HepG2 (cell line): Measurements from ENCODE around the gene TRUB1. TPM values are rescaled to one million over a fixed set of nuclear protein-coding genes. Genes with fewer than 3 reads are reported as not detected.
A peak's percentile ranks its signal among the peaks of the same experiment; 100 is the strongest.

Source experiments
- ATAC-seq: fragments of 200-7000 bp; cut with Tn5 transposase; 3 replicates; pipeline ENCODE4 v1.9.1; 2020; ENCODE audit warnings: mild to moderate bottlenecking, moderate library complexity
- BruUV-seq: library from RNA; stranded (reverse); fragments of 400-500 nt; replicated peaks from 2 replicates; lab custom pipeline; 2021; lab: Mats Ljungman, UMichigan
- CTCF ChIA-PET: fragments of 300-600 bp; formaldehyde crosslinking; extraction: SDS; loops from one replicate; lab custom pipeline; 2021; ENCODE audit warnings: low total read pairs, inconsistent platforms, low intra/inter-chr PET ratio; lab: Yijun Ruan, JAX
- POLR2A ChIA-PET: fragments of 350-600 bp; sonication (Branson Sonifier 250); formaldehyde crosslinking; loops from one replicate; lab custom pipeline; 2020; ENCODE audit warnings: antibody characterized with exemption, inconsistent platforms; lab: Yijun Ruan, JAX
- DNase-seq: peaks from one replicate; pipeline ENCODE4 v3.0.0-alpha.2; 2015; ENCODE audit warnings: low spot score
- FAIRE-seq: peaks from 3 replicates; lab custom pipeline; 2011; peaks lifted over from hg19 to GRCh38; lab: Jason Lieb, UNC
- H2AFZ ChIP-seq: one replicate; pipeline ENCODE4 v1.6.1; 2011; ENCODE audit warnings: low read length, inconsistent platforms
- H3K27ac ChIP-seq: fragments of 300-600 bp; 3 replicates; pipeline ENCODE4 v1.8.0; 2011; ENCODE audit warnings: mixed run types, mild to moderate bottlenecking, mixed read lengths, low read length, inconsistent platforms; ENCODE audit not compliant: insufficient read depth; ENCODE audit errors: extremely low read length
- H3K27me3 ChIP-seq, 2 experiments: fragments of 200-600 bp in 1 of 2; 2 replicates in 1 of 2; 3 replicates in 1 of 2; pipeline versions ENCODE4 v1.6.0 to v1.8.0; 2011; ENCODE audit warnings: low read length in 2 of 2, mild to moderate bottlenecking in 2 of 2, moderate library complexity in 2 of 2, inconsistent platforms in 1 of 2; ENCODE audit not compliant: insufficient read depth in 2 of 2, control insufficient read depth in 1 of 2
- H3K36me3 ChIP-seq, 2 experiments: fragments of 200-600 bp in 1 of 2; replicated peaks in 1 of 2; 2 replicates in 1 of 2; 3 replicates in 1 of 2; pipeline versions ENCODE4 v1.5.1 to v1.8.0; 2011; ENCODE audit warnings: low read length in 2 of 2, inconsistent platforms in 1 of 2; ENCODE audit not compliant: insufficient read depth in 2 of 2, control insufficient read depth in 1 of 2
- H3K4me1 ChIP-seq: 2 replicates; pipeline ENCODE4 v1.5.1; 2012; ENCODE audit warnings: low read length, inconsistent platforms; ENCODE audit not compliant: insufficient read depth
- H3K4me2 ChIP-seq: 2 replicates; pipeline ENCODE4 v1.6.0; 2011; ENCODE audit warnings: low read depth, low read length, inconsistent platforms
- H3K4me3 ChIP-seq, 3 experiments: fragments of 200-600 bp in 1 of 3; sonication (generic), shearing (Covaris generic) in 1 of 3; replicated peaks in 1 of 3; 2 replicates each; pipeline ENCODE4 v1.5.1; 2011 to 2016; ENCODE audit warnings: low read length in 3 of 3, inconsistent platforms in 2 of 3, low read depth in 2 of 3, mild to moderate bottlenecking in 2 of 3, control low read depth in 1 of 3, mixed read lengths in 1 of 3; ENCODE audit not compliant: insufficient read depth in 1 of 3
- H3K79me2 ChIP-seq: one replicate; pipeline ENCODE4 v1.6.1; 2011; ENCODE audit warnings: low read length, inconsistent platforms; ENCODE audit not compliant: insufficient read depth
- H3K9ac ChIP-seq: 2 replicates; pipeline ENCODE4 v1.6.0; 2011; ENCODE audit warnings: mild to moderate bottlenecking, low read depth, low read length, inconsistent platforms; ENCODE audit not compliant: insufficient read depth
- H3K9me3 ChIP-seq: 2 replicates; pipeline ENCODE4 v1.5.1; 2012; ENCODE audit warnings: mild to moderate bottlenecking, low read length
- H4K20me1 ChIP-seq: 2 replicates; pipeline ENCODE4 v1.6.0; 2011; ENCODE audit warnings: inconsistent platforms, mild to moderate bottlenecking, low read length, moderate library complexity; ENCODE audit not compliant: insufficient read depth
- ATF1 ChIP-seq: IDR thresholded peaks from 2 replicates; pipeline ENCODE4 v1.6.1; 2016; ENCODE audit warnings: mild to moderate bottlenecking, control low read depth
- BHLHE40 ChIP-seq: IDR thresholded peaks from 2 replicates; pipeline ENCODE4 v1.6.1; 2011; ENCODE audit warnings: low read length, improper control_type of control experiment
- EP300 ChIP-seq, 3 experiments: sonication (generic) in 1 of 3; formaldehyde crosslinking in 1 of 3; IDR thresholded peaks; 2 replicates each; pipeline versions ENCODE4 v1.5.1 to v1.6.1; 2011 to 2020; ENCODE audit warnings: low read depth in 2 of 3, low read length in 2 of 3, borderline replicate concordance in 1 of 3, improper control_type of control experiment in 1 of 3, mild to moderate bottlenecking in 1 of 3, missing genetic modification reagents in 1 of 3, moderate library complexity in 1 of 3
- FOSL2 ChIP-seq: sonication (generic); formaldehyde crosslinking; IDR thresholded peaks from 2 replicates; pipeline ENCODE4 v1.4.0; 2020; ENCODE audit warnings: missing genetic modification reagents
- HNF4A ChIP-seq: sonication (generic); formaldehyde crosslinking; IDR thresholded peaks from 2 replicates; pipeline ENCODE4 v1.4.0; 2020; ENCODE audit warnings: missing genetic modification reagents
- HOXA5 ChIP-seq: sonication (generic); formaldehyde crosslinking; IDR thresholded peaks from 2 replicates; pipeline ENCODE4 v1.4.0; 2020; ENCODE audit warnings: missing genetic modification reagents
- MAFF ChIP-seq: IDR thresholded peaks from 2 replicates; pipeline ENCODE4 v1.6.1; 2011; ENCODE audit warnings: low read depth, low read length, improper control_type of control experiment
- MAFK ChIP-seq, 2 experiments: IDR thresholded peaks in 1 of 2; conservative IDR thresholded peaks in 1 of 2; 2 replicates each; pipeline ENCODE4 v1.6.1; 2011; ENCODE audit warnings: improper control_type of control experiment in 2 of 2, low read length in 2 of 2
- SMAD3 ChIP-seq: sonication (generic); formaldehyde crosslinking; IDR thresholded peaks from 2 replicates; pipeline ENCODE4 v1.4.0; 2020; ENCODE audit warnings: missing genetic modification reagents
- TRIM24 ChIP-seq: sonication (generic); formaldehyde crosslinking; IDR thresholded peaks from 2 replicates; pipeline ENCODE4 v1.8.0; 2022; ENCODE audit warnings: mild to moderate bottlenecking, missing genetic modification reagents
- ZNF496 ChIP-seq: sonication (generic); formaldehyde crosslinking; IDR thresholded peaks from 2 replicates; pipeline ENCODE4 v1.8.1; 2023; ENCODE audit warnings: mild to moderate bottlenecking, moderate library complexity, missing genetic modification reagents; ENCODE audit not compliant: insufficient replicate concordance
- ZNF547 ChIP-seq: sonication (generic); formaldehyde crosslinking; IDR thresholded peaks from 2 replicates; pipeline ENCODE4 v1.5.1; 2020; ENCODE audit warnings: mild to moderate bottlenecking, missing genetic modification reagents
- ZNF567 ChIP-seq: sonication (generic); formaldehyde crosslinking; IDR thresholded peaks from 2 replicates; pipeline ENCODE4 v1.8.1; 2023; ENCODE audit warnings: mild to moderate bottlenecking, missing genetic modification reagents, borderline replicate concordance
- in situ Hi-C: cut with HindIII; loops from 2 replicates; pipeline ENCODE4 v1.10.0; 2017; ENCODE audit warnings: low pct_unique_long_range_greater_than_20kb; ENCODE audit not compliant: extremely low pct_ligation_motif_present
- intact Hi-C: fragments of 100-400 bp; cut with micrococcal nuclease; formaldehyde crosslinking; loops from one replicate; pipeline ENCODE4 v1.10.0; 2022; ENCODE audit not compliant: unreplicated experiment
- polyA plus RNA-seq, 8 experiments: library from polyadenylated mRNA; depleted of rRNA in 3 of 8; stranded (reverse) in 7 of 8; unstranded in 1 of 8; fragments of >200 nt; fragmentation: Illumina TruSeq in 4 of 8; extraction: Trizol in 4 of 8; gene quantifications; 2 replicates each; pipeline versions ENCODE4 v1.2.1 to v1.2.3, GENCODE V29; 2011 to 2016; ENCODE audit warnings: low read depth in 4 of 8, missing spikeins in 1 of 8, mixed read lengths in 1 of 8; ENCODE audit not compliant: insufficient read depth in 1 of 8
- total RNA-seq, 5 experiments: library from RNA; depleted of rRNA; stranded (reverse); fragments of >200 nt; fragmentation: Illumina TruSeq; extraction: Trizol; gene quantifications; 2 replicates each; pipeline ENCODE4 v1.2.3, GENCODE V29; 2016; ENCODE audit warnings: low read depth in 1 of 5
- TF ChIP-seq, protein P1 (sequence below): sonication (generic); formaldehyde crosslinking; IDR thresholded peaks from 2 replicates; pipeline ENCODE4 v1.8.0; 2022; ENCODE audit warnings: missing genetic modification reagents, low read depth, mild to moderate bottlenecking, borderline replicate concordance
- TF ChIP-seq, protein P2 (sequence below): IDR thresholded peaks from 2 replicates; pipeline ENCODE4 v1.6.1; 2016
- TF ChIP-seq, protein P3 (sequence below): sonication (generic); formaldehyde crosslinking; IDR thresholded peaks from 2 replicates; pipeline ENCODE4 v1.4.0; 2020; ENCODE audit warnings: low read depth, missing genetic modification reagents

TRUB1 gene
- total and polyA plus RNA-seq, 2 of the 13 experiments (the other 11 are each of a cell fraction or from before 2014, with no cell fraction given): 10.6 to 38.9 TPM

DNA sequence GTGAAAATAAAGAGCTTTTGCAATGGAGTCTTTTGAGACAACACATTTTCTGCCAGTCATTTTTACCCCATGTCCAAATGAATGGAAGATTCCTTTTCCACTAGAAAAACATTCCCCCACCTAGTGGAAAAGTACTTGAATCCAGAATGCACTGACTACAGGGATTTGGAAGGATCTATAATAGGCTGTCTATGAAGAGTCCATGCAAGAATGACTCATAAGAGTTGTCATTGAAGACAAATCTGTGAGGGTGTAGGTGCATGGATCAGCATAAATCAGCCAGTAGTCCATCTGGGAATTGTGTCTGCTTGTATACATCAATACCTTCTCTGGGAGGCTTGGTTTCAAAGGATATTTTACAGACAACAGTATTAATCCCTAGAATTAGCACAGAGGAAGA is 32.5 kb upstream of the TRUB1 start:
- Histone ChIP-seq H3K27me3 (no peaks in the 10 kb centered on the region; a peak in 1 of 5 replicates), H3K4me2 (no peak overlapping the region), H4K20me1 (no peaks in the 10 kb centered on the region), H3K27ac (no peak overlapping the region), H3K36me3 (no peaks in the 10 kb centered on the region), H3K9ac (no peak overlapping the region), H3K79me2 (no peaks in the 10 kb centered on the region), H3K4me3 (no peak overlapping the region), H3K4me1 (peaks cover 14% of the 10 kb centered on the region), H2AFZ (no peak overlapping the region), H3K9me3 (no peaks in the 10 kb centered on the region)
- ChIA-PET CTCF (no interaction called here), POLR2A (no interaction called here)
- intact Hi-C loops: no loop called here
- in situ Hi-C loops: no loop called here
- no peak for FAIRE-seq
- BruUV-seq: no TSS peak
- peak; percentile 63 for ATAC-seq
- TF ChIP-seq ZNF496 (CRISPR knock-in tag) (no peak), ATF1 (no peak), HNF4A (CRISPR knock-in tag) (no peak), ZNF567 (CRISPR knock-in tag) (no peak), HOXA5 (CRISPR knock-in tag) (no peak), FOSL2 (CRISPR knock-in tag) (peak; percentile 52), TRIM24 (CRISPR knock-in tag) (no peak), MAFK (conservative IDR thresholded peaks at IDR 0.05 in 1 of 2, IDR thresholded peaks at IDR 0.05 in 1 of 2; ENCODE audit: low read length in 2 of 2) (peak; percentile 15 to 58; a peak in 1 of 4 replicates), ZNF547 (CRISPR knock-in tag) (no peak), MAFF (peak; percentile 37; the same call in 1 of the 2 replicates), SMAD3 (CRISPR knock-in tag) (no peak), EP300 (IDR thresholded peaks at IDR 0.05; ENCODE audit: low read depth in 2 of 2, low read length in 2 of 2) (peak in 1 of 2 experiments; percentile 65; a peak in 1 of 4 replicates), EP300 (CRISPR knock-in tag; IDR thresholded peaks at IDR 0.05; ENCODE audit: borderline replicate concordance) (no peak), BHLHE40 (no peak)
- TF ChIP-seq, protein P1, sequence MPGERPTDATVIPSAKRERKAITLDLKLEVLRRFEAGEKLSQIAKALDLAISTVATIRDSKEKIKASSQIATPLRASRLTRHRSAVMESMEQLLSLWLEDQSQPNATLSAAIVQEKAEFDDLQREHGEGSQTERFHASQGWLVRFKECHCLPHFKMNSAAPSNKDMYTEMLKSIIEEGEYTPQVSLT: no peak
- TF ChIP-seq, protein P2, sequence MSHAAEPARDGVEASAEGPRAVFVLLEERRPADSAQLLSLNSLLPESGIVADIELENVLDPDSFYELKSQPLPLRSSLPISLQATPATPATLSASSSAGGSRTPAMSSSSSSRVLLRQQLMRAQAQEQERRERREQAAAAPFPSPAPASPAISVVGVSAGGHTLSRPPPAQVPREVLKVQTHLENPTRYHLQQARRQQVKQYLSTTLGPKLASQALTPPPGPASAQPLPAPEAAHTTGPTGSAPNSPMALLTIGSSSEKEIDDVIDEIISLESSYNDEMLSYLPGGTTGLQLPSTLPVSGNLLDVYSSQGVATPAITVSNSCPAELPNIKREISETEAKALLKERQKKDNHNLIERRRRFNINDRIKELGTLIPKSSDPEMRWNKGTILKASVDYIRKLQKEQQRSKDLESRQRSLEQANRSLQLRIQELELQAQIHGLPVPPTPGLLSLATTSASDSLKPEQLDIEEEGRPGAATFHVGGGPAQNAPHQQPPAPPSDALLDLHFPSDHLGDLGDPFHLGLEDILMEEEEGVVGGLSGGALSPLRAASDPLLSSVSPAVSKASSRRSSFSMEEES (CRISPR knock-in tag): no peak
- TF ChIP-seq, protein P3, sequence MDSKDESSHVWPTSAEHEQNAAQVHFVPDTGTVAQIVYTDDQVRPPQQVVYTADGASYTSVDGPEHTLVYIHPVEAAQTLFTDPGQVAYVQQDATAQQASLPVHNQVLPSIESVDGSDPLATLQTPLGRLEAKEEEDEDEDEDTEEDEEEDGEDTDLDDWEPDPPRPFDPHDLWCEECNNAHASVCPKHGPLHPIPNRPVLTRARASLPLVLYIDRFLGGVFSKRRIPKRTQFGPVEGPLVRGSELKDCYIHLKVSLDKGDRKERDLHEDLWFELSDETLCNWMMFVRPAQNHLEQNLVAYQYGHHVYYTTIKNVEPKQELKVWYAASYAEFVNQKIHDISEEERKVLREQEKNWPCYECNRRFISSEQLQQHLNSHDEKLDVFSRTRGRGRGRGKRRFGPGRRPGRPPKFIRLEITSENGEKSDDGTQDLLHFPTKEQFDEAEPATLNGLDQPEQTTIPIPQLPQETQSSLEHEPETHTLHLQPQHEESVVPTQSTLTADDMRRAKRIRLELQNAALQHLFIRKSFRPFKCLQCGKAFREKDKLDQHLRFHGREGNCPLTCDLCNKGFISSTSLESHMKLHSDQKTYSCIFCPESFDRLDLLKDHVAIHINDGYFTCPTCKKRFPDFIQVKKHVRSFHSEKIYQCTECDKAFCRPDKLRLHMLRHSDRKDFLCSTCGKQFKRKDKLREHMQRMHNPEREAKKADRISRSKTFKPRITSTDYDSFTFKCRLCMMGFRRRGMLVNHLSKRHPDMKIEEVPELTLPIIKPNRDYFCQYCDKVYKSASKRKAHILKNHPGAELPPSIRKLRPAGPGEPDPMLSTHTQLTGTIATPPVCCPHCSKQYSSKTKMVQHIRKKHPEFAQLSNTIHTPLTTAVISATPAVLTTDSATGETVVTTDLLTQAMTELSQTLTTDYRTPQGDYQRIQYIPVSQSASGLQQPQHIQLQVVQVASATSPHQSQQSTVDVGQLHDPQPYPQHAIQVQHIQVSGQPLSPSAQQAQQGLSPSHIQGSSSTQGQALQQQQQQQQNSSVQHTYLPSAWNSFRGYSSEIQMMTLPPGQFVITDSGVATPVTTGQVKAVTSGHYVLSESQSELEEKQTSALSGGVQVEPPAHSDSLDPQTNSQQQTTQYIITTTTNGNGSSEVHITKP: peak; percentile 74; the same call in 1 of the 2 replicates
- DNase-seq: peak; percentile 35
